Measurements from ENCODE around the gene ZNF664.

The ZNF664 gene

DNA sequence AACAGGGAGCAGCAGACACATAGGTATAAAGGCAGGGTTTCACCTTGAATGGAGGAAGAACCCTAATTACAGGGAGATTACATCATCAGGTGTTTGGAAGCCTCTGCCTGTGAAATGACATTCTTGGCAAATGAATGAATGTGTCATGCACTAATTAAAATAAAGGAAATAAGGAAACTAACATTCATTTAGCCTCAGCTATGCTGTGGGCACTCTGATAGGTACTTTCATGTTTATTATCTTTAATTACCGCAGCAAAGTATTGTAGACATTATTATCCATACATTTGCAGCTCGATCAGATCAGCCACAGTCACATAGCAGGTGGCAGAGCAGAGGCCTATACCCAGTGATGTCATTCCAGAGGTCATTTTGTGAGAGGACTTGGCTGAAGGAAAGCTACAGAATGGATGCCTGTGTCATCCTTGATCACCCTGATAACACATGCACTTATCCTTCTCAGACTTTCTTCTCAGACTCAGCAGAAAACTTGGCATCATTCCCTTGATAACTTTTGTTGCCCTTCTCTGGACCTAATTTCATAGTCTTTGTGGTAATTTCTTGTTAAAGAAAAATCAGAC is 18.4 kb downstream of the ZNF664 start:
- DNase-seq, result no peak

- no peak for DNase-seq
Observed at GRCh38 chr12:123992118-123992825, 19.3 kb downstream of the ZNF664 start.

DNA sequence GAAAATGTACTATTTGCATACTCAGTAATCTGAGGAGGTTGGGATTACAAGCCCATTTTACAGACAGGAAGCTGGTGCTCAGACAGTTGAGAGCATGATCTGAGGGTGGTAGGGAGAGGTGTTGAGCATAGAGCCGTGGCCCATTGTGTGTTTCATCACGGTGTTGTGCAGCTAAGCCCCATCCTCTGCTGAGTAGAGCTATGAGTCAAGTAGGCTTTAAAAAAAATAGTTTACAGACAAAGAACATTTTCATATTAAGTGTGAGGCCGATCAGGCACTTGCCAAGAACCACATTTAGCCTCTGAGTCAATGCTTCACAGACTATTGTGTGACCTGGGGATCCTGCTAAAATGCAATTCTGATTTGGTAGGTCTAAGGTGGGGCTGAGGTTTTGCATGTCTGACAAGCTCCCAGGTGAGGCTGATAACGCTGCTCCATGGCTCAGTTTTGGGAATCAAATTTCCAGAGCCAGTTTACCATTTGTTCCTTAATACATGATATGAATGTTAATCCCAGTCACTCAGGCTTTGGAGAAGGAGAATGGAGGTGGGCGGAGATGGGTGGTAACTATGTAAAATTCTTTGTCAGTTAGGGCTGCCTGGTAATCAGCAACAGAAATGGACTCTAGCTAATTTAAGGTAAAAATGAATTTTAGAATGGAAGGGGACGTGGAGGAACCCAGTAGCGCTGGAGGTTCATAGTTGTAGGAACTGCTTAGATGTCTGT is 22.2 kb downstream of the ZNF664 start:
- no peak for DNase-seq

- peak; percentile 74 for DNase-seq
Observed at GRCh38 chr12:123996581-123996980, 23.6 kb downstream of the ZNF664 start.

GRCh38 chr12:123997033-123997822 is 24.2 kb downstream of the ZNF664 start:
- DNase-seq, result no peak

- DNase-seq, result no peak
Observed at GRCh38 chr12:123997908-123998307, 24.9 kb downstream of the ZNF664 start.

- DNase-seq, result no peak
Observed at GRCh38 chr12:123998344-123998990, 25.5 kb downstream of the ZNF664 start.

GRCh38 chr12:123998991-123999359 is 26.0 kb downstream of the ZNF664 start:
- no peak for DNase-seq

GRCh38 chr12:124000111-124000510 is 27.1 kb downstream of the ZNF664 start:
- no peak for DNase-seq

GRCh38 chr12:124001343-124001742 is 28.3 kb downstream of the ZNF664 start:
- no peak for DNase-seq

DNA sequence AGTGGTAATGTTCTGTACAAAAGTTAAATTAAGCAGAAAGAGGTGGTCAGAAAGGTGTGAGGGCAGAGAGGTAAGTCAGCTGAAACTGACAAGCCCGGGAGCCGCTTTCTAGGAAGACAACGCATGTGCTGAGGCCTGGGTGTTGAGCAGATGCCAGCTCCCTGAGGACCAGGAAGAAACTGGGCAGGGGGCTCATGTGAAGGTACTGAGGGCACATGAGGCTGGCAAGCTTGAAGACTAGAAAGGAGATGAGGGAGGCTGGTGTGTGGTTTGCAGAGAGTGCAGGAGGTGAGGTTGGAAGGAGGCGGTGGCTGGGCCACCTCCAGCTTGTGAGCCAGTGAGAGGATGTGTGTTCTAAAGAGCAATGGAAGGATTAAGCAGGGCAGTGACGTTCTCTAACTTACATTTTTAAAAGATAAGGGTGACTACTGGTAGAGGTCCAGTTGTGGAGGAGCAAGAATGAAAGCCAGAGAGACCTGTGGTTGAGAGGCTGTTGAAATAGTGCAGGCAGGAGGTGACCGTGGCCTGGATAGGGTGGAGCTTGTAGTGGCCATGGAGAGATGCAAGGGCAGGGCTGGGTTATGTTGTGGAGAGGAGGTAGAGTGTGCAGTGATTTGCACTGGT is 29.1 kb downstream of the ZNF664 start:
- DNase-seq, result no peak

- no peak for DNase-seq
Observed at GRCh38 chr12:124002654-124003053, 29.6 kb downstream of the ZNF664 start.

DNA sequence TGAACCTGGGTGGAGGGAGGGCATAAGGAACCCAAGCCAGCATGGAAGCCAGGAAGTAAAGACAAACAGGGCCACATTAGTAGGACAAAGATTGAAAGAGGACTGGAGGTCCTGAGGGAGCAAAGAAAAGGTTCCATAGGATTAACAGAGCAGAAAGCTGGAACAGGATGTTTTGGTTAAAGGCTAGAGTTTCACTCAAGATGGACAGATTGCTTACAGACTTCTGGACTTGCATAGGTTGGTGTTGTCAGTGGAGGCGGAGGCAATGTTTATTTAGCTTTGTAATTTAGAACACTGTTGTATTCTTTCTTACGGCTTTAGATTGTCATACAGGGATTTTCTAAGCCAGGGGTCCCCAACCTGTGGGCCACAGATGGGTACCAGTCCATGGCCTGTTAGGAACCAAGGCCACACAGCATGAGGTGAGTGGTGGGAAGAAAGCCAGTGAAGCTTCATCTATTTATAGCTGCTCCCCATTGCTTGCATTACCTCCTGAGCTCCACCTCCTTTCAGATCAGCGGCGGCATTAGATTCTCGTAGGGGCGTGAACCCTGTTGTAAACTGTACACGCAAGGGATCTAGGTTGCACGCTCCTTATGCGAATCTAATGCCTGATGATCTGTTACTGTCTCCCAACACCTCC is 31.3 kb downstream of the ZNF664 start:
- no peak for DNase-seq

GRCh38 chr12:124006085-124006845 is 33.2 kb downstream of the ZNF664 start:
- no peak for DNase-seq

DNA sequence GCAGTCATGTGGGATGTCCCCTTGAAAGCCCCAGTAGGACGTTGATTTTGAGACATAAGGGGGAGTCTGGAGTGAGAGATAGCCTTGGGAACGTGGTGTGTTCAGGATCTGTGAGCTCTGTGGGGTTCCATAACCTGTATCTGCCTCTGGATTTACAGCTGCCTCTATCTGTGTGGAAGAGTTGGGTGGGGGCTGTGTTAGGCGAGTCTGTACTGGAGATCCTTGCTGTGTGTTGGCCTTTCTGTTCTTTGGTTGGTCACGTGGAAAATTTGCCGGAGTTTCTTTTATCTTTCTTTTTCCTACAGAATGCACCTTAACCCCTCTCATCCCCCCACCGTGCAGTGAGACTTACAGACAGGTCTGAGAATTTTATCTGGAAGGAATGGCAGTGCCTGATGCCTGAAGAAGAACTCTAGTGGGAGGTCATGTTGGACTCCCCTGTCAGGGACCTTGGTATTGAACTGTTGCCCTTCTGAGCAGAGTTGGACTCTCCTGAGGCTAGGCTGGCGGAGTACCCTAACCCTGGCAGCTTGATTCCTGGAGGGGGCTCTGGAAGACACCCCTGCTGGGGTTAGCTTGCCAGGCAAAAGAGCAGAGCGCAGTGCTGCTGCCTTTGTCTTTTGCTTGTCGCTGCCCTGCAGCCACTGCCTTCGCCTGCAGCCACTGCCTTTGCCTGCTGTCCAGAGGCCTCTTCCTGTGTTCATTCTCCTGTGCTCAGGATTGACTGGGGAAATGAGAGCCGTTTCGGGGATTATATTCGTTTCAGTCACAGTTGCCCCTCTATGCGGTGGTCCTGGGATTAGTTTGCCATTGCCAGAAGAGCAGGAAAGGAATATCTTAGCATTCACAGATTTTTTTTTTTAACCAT is 34.1 kb downstream of the ZNF664 start:
- no peak for DNase-seq

DNA sequence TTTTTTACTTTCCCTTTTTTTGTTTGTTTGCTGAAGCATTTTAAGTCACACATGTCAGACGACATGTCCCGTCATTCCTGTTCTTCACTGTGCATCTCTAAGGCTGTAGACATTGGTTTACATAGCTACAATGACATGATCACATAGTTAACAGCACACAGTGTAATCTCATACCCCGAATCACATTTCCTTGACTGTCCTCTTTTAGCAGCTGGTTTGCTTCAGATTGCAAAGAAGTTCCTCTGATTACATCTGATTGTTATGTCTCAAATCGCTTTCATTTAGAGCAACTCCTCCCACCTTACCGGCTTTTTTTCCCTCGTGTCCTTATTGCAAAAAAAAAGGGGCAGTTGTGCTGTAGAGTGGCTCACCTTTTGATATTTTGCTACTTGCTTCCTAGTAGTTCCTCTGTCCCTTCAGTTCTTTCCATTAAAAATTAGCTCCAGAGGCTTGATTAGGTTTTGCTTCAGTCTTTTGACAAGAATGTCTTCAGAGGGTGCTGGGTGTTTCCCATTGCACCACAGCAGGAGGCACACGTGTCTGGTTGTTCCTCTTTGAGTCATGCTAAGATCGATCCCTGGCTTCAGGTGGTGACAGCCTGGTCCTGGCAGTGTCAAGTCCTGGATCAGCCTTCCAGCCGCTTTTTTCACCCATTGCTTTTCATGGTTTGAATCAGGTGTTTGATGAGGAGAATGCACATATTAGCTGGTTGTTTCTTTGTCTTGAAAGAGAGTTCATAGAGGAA is 35.0 kb downstream of the ZNF664 start:
- no peak for DNase-seq

DNA sequence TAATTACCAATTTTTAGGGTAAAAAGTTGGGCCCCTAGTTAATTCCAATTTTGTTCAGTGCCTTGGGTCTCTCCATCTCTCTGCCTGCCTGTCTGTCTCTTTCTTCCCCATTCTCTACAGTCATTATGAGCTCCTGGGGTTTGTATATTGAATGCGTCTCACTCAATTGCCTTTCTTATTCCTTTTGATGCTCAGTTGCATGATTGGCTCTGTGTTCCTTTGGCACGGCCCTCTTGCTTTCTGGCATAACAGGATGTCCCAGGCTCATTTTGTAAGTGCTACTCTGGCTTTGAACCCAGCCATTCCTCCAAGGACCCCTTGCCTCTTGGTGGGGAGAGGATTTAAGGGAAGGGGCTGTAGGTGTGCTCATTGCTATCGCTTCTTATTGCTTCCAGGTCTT is 35.6 kb downstream of the ZNF664 start:
- no peak for DNase-seq

- no peak for DNase-seq
Observed at GRCh38 chr12:124009781-124010180, 36.8 kb downstream of the ZNF664 start.

DNA sequence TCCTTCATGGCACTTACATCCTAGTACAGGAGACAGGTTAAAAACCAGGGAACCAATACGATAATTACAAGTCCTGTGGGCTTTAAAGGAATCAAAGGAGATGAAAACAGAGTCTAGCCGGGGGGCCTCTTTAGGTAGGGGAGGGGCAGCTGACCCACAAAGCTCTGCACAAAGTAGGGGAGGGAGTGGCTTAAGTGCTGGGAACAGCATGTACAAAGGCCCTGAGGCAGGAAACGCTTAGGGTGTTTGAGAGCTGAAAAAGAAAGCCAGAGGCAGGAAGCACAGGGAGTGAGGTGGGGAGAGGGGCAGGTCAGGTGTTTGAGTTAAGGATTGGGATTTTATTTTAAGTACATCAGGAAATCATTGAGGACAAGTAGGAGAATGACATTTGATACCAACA is 37.7 kb downstream of the ZNF664 start:
- no peak for DNase-seq

Data from eye (tissue), 1 donor.